ENCODE results near the gene ABCB8. TPM values are rescaled to one million over a fixed set of nuclear protein-coding genes. Genes with fewer than 3 reads are reported as not detected.

Gene ABCB8
- total and polyA plus RNA-seq, 2 experiments from 2014 or later, result 29.6 to 31.6 TPM

GRCh38 chr7:151048911-151049463 lies 20.7 kb downstream of the ABCB8 start:
- H3K36me3 ChIP-seq (ENCODE audit: low read depth), result no peaks in the 10 kb centered on the region
- in situ Hi-C loops (cut with MboI), result no loop called here

GRCh38 chr7:151051108-151051507 lies 22.9 kb downstream of the ABCB8 start:
- Histone ChIP-seq H3K4me3 (no peak overlapping the region), H3K9me2 (ENCODE audit: insufficient read depth) (no peaks in the 10 kb centered on the region), H3F3A (ENCODE audit: insufficient read depth) (peaks cover 13% of the 10 kb centered on the region), H3K27me3 (replicated peaks; ENCODE audit: insufficient read depth) (no peaks in the 10 kb centered on the region), H3K36me3 (ENCODE audit: low read depth) (no peaks in the 10 kb centered on the region), H3K9me3 (ENCODE audit: low read depth) (no peaks in the 10 kb centered on the region), H4K20me1 (ENCODE audit: insufficient read depth) (no peaks in the 10 kb centered on the region), H3K4me2 (ENCODE audit: unreplicated experiment) (peak overlapping the region; percentile 16), H3K4me1 (ENCODE audit: insufficient read depth) (peaks cover 9% of the 10 kb centered on the region), H3K9ac (no peak overlapping the region), H2AFZ (no peak overlapping the region), H3K79me2 (ENCODE audit: insufficient read depth) (no peaks in the 10 kb centered on the region), H3K27ac (no peak overlapping the region)
- in situ Hi-C loops (cut with MboI), result loop anchor here (10.0 kb wide), 1 partner anchor 56 kb away; the partner anchor contains the start of gene NOS3
- TF ChIP-seq EZH2phosphoT487 (IDR thresholded peaks at IDR 0.05; ENCODE audit: insufficient read depth, low read depth), result no peak
- TF ChIP-seq EZH2 (IDR thresholded peaks at IDR 0.05; ENCODE audit: insufficient read depth, poor library complexity, severe bottlenecking), result no peak
- peak; percentile 89 for DNase-seq
- WGBS, 2 experiments (ENCODE audit: low coverage in 1 of 2, low lambda C conversion rate in 2 of 2, missing lambda C conversion rate in 2 of 2), result 6 to 10% methylated on average over 13 to 44 of the region's 50 CpGs

More at GRCh38 chr7:151048911-151049463, 20.7 kb downstream of the ABCB8 start:
- Histone ChIP-seq H3K9me3 (ENCODE audit: low read depth) (no peaks in the 10 kb centered on the region), H3K4me3 (no peak overlapping the region), H2AFZ (no peak overlapping the region), H4K20me1 (ENCODE audit: insufficient read depth) (no peaks in the 10 kb centered on the region), H3K27me3 (replicated peaks; ENCODE audit: insufficient read depth) (no peaks in the 10 kb centered on the region), H3F3A (ENCODE audit: insufficient read depth) (peaks cover 13% of the 10 kb centered on the region), H3K4me1 (ENCODE audit: insufficient read depth) (peaks cover 9% of the 10 kb centered on the region), H3K27ac (no peak overlapping the region), H3K79me2 (ENCODE audit: insufficient read depth) (no peaks in the 10 kb centered on the region), H3K9ac (no peak overlapping the region), H3K4me2 (ENCODE audit: unreplicated experiment) (no peak overlapping the region), H3K9me2 (ENCODE audit: insufficient read depth) (no peaks in the 10 kb centered on the region)
- WGBS, 2 experiments (ENCODE audit: low coverage in 1 of 2, low lambda C conversion rate in 2 of 2, missing lambda C conversion rate in 2 of 2), result 92 to 93% methylated on average over 38 of the region's 38 CpGs
- DNase-seq, result no peak
- no peak for TF ChIP-seq EZH2 (IDR thresholded peaks at IDR 0.05; ENCODE audit: insufficient read depth, poor library complexity, severe bottlenecking)
- TF ChIP-seq EZH2phosphoT487 (IDR thresholded peaks at IDR 0.05; ENCODE audit: insufficient read depth, low read depth), result no peak

DNA sequence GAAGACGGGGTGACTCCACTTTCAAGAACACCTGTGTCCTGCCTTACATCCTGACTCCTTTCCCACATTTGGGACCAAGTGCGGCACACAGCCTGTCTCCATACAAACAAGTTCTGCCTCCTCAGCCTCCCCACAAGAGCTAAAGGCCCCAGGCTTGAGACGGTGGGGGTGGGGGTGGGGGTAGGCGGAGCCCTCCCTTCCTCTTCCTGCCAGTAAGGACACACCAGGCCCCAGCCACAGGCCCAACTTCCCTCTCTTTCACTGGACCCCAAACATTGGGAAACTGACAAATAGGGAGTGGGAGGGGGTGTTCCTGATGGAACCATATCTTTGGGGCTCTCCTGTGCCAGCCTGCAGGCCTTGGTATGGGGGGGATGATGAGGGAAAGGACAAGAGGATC lies 24.8 kb downstream of the ABCB8 start:
- H3K4me3 ChIP-seq, result no peak overlapping the region
- in situ Hi-C loops (cut with MboI), result loop anchor here (10.0 kb wide), 1 partner anchor 58 kb away; the partner anchor contains the start of gene NOS3

GRCh38 chr7:151053751-151054150 lies 25.5 kb downstream of the ABCB8 start:
- TF ChIP-seq EZH2phosphoT487 (IDR thresholded peaks at IDR 0.05; ENCODE audit: insufficient read depth, low read depth), result no peak
- no peak for DNase-seq
- Histone ChIP-seq H3K9ac (no peak overlapping the region), H3K4me1 (ENCODE audit: insufficient read depth) (peaks cover 11% of the 10 kb centered on the region), H3K79me2 (ENCODE audit: insufficient read depth) (0 out of 2 replicates have a peak, but pooled peaks cover 4% of the 10 kb centered on the region), H3K27me3 (replicated peaks; ENCODE audit: insufficient read depth) (no peaks in the 10 kb centered on the region), H3K9me2 (ENCODE audit: insufficient read depth) (no peaks in the 10 kb centered on the region), H3K27ac (no peak overlapping the region), H2AFZ (no peak overlapping the region), H3K9me3 (ENCODE audit: low read depth) (no peaks in the 10 kb centered on the region), H3K36me3 (ENCODE audit: low read depth) (no peaks in the 10 kb centered on the region), H3K4me3 (no peak overlapping the region), H3K4me2 (ENCODE audit: unreplicated experiment) (no peak overlapping the region), H3F3A (ENCODE audit: insufficient read depth) (peaks cover 5% of the 10 kb centered on the region), H4K20me1 (ENCODE audit: insufficient read depth) (no peaks in the 10 kb centered on the region)
- WGBS, 2 experiments (ENCODE audit: low coverage in 1 of 2, low lambda C conversion rate in 2 of 2, missing lambda C conversion rate in 2 of 2), result 80% methylated on average over 8 of the region's 8 CpGs
- in situ Hi-C loops (cut with MboI), result loop anchor here (10.0 kb wide), 1 partner anchor 59 kb away; the partner anchor contains the start of gene NOS3

More for the DNA sequence above, 24.8 kb downstream of the ABCB8 start:
- H3K4me2 ChIP-seq (ENCODE audit: unreplicated experiment), result no peak overlapping the region
- TF ChIP-seq EZH2 (IDR thresholded peaks at IDR 0.05; ENCODE audit: insufficient read depth, poor library complexity, severe bottlenecking) (no peak), EZH2phosphoT487 (IDR thresholded peaks at IDR 0.05; ENCODE audit: insufficient read depth, low read depth) (no peak)
- no peaks in the 10 kb centered on the region for H3F3A ChIP-seq (ENCODE audit: insufficient read depth)
- H3K27me3 ChIP-seq (replicated peaks; ENCODE audit: insufficient read depth), result no peaks in the 10 kb centered on the region
- no peak overlapping the region for H3K27ac ChIP-seq
- H3K36me3 ChIP-seq (ENCODE audit: low read depth), result no peaks in the 10 kb centered on the region
- no peaks in the 10 kb centered on the region for H3K9me3 ChIP-seq (ENCODE audit: low read depth)
- WGBS, 2 experiments (ENCODE audit: low coverage in 1 of 2, low lambda C conversion rate in 2 of 2, missing lambda C conversion rate in 2 of 2), result 81 to 89% methylated on average over 4 of the region's 4 CpGs
- H2AFZ ChIP-seq, result no peak overlapping the region
- no peaks in the 10 kb centered on the region for H4K20me1 ChIP-seq (ENCODE audit: insufficient read depth)
- H3K9ac ChIP-seq, result no peak overlapping the region
- peaks cover 6% of the 10 kb centered on the region; the same call in 1 of the 2 replicates for H3K4me1 ChIP-seq (ENCODE audit: insufficient read depth)
- no peak for DNase-seq
- H3K9me2 ChIP-seq (ENCODE audit: insufficient read depth), result no peaks in the 10 kb centered on the region
- 0 out of 2 replicates have a peak, but pooled peaks cover 4% of the 10 kb centered on the region for H3K79me2 ChIP-seq (ENCODE audit: insufficient read depth)
